Measurements from ENCODE around the gene ATAD3B.
"Not testable (repeated sequence)": the region's sequence is repeated elsewhere in the genome, so short reads cannot be mapped to it uniquely, and the experiment has no call there.

Gene ATAD3B

GRCh38 chr1:1425753-1426495 is 45.6 kb upstream of the ATAD3B start:
- Histone ChIP-seq H3K9ac (ENCODE audit: insufficient read length, low read depth) (peak overlapping the region; percentile 80), H3K36me3 (ENCODE audit: insufficient read depth, insufficient read length, low read length) (no peaks in the 10 kb centered on the region), H3K4me1 (ENCODE audit: insufficient read depth, insufficient read length) (peaks cover 12% of the 10 kb centered on the region), H3K4me3 (ENCODE audit: insufficient read length, low read depth) (peak overlapping the region; percentile 40), H3K9me3 (ENCODE audit: insufficient read depth, low read length) (no peaks in the 10 kb centered on the region), H3K27me3 (ENCODE audit: insufficient read depth, insufficient read length) (no peaks in the 10 kb centered on the region)
- TF ChIP-seq YY1 (IDR thresholded peaks at IDR 0.05; ENCODE audit: insufficient read depth, insufficient read length): no peak
- TF ChIP-seq SUZ12 (IDR thresholded peaks at IDR 0.05; ENCODE audit: extremely low read depth, insufficient read depth, insufficient read length): no peak
- no peak for TF ChIP-seq ZNF274 (IDR thresholded peaks at IDR 0.05; ENCODE audit: low read depth, low read length)
- no peak for DNase-seq (ENCODE audit: low read depth, low spot score)

- no peaks in the 10 kb centered on the region for H3K27me3 ChIP-seq (ENCODE audit: insufficient read depth, insufficient read length)
- H3K9ac ChIP-seq (ENCODE audit: insufficient read length, low read depth): peak overlapping the region; percentile 80
- TF ChIP-seq YY1 (IDR thresholded peaks at IDR 0.05; ENCODE audit: insufficient read depth, insufficient read length) (no peak), ZNF274 (IDR thresholded peaks at IDR 0.05; ENCODE audit: low read depth, low read length) (no peak), SUZ12 (IDR thresholded peaks at IDR 0.05; ENCODE audit: extremely low read depth, insufficient read depth, insufficient read length) (no peak)
- no peaks in the 10 kb centered on the region for H3K36me3 ChIP-seq (ENCODE audit: insufficient read depth, insufficient read length, low read length)
- no peak for DNase-seq (ENCODE audit: low read depth, low spot score)
- H3K9me3 ChIP-seq (ENCODE audit: insufficient read depth, low read length): no peaks in the 10 kb centered on the region
- H3K4me3 ChIP-seq (ENCODE audit: insufficient read length, low read depth): peak overlapping the region; percentile 40
- H3K4me1 ChIP-seq (ENCODE audit: insufficient read depth, insufficient read length): peaks cover 11% of the 10 kb centered on the region
These were observed 45.0 kb upstream of the ATAD3B start for GRCh38 chr1:1426496-1427105.

GRCh38 chr1:1427106-1427819 is 44.3 kb upstream of the ATAD3B start:
- TF ChIP-seq ZNF274 (IDR thresholded peaks at IDR 0.05; ENCODE audit: low read depth, low read length): no peak
- TF ChIP-seq SUZ12 (IDR thresholded peaks at IDR 0.05; ENCODE audit: extremely low read depth, insufficient read depth, insufficient read length): no peak
- Histone ChIP-seq H3K4me1 (ENCODE audit: insufficient read depth, insufficient read length) (peaks cover 12% of the 10 kb centered on the region), H3K9ac (ENCODE audit: insufficient read length, low read depth) (peak overlapping the region; percentile 42), H3K36me3 (ENCODE audit: insufficient read depth, insufficient read length, low read length) (no peaks in the 10 kb centered on the region), H3K9me3 (ENCODE audit: insufficient read depth, low read length) (no peaks in the 10 kb centered on the region), H3K27me3 (ENCODE audit: insufficient read depth, insufficient read length) (no peaks in the 10 kb centered on the region), H3K4me3 (ENCODE audit: insufficient read length, low read depth) (peak overlapping the region; percentile 21)
- no peak for DNase-seq (ENCODE audit: low read depth, low spot score)

- peak overlapping the region; percentile 42 for H3K9ac ChIP-seq (ENCODE audit: insufficient read length, low read depth)
- H3K27me3 ChIP-seq (ENCODE audit: insufficient read depth, insufficient read length): no peaks in the 10 kb centered on the region
- TF ChIP-seq ZNF274 (IDR thresholded peaks at IDR 0.05; ENCODE audit: low read depth, low read length) (no peak), SUZ12 (IDR thresholded peaks at IDR 0.05; ENCODE audit: extremely low read depth, insufficient read depth, insufficient read length) (no peak), YY1 (IDR thresholded peaks at IDR 0.05; ENCODE audit: insufficient read depth, insufficient read length) (no peak)
- H3K36me3 ChIP-seq (ENCODE audit: insufficient read depth, insufficient read length, low read length): no peaks in the 10 kb centered on the region
- DNase-seq (ENCODE audit: low read depth, low spot score): no peak
- H3K9me3 ChIP-seq (ENCODE audit: insufficient read depth, low read length): no peaks in the 10 kb centered on the region
- H3K4me3 ChIP-seq (ENCODE audit: insufficient read length, low read depth): no peak overlapping the region
- H3K4me1 ChIP-seq (ENCODE audit: insufficient read depth, insufficient read length): peaks cover 16% of the 10 kb centered on the region
These were observed 43.8 kb upstream of the ATAD3B start for GRCh38 chr1:1427820-1428148.

- no peak overlapping the region for H3K9ac ChIP-seq (ENCODE audit: insufficient read length, low read depth)
- DNase-seq (ENCODE audit: low read depth, low spot score): no peak
- H3K9me3 ChIP-seq (ENCODE audit: insufficient read depth, low read length): no peaks in the 10 kb centered on the region
- H3K36me3 ChIP-seq (ENCODE audit: insufficient read depth, insufficient read length, low read length): no peaks in the 10 kb centered on the region
- TF ChIP-seq SUZ12 (IDR thresholded peaks at IDR 0.05; ENCODE audit: extremely low read depth, insufficient read depth, insufficient read length): no peak
- TF ChIP-seq YY1 (IDR thresholded peaks at IDR 0.05; ENCODE audit: insufficient read depth, insufficient read length): no peak
- no peak for TF ChIP-seq ZNF274 (IDR thresholded peaks at IDR 0.05; ENCODE audit: low read depth, low read length)
- no peak overlapping the region for H3K4me3 ChIP-seq (ENCODE audit: insufficient read length, low read depth)
- peaks cover 16% of the 10 kb centered on the region for H3K4me1 ChIP-seq (ENCODE audit: insufficient read depth, insufficient read length)
- no peaks in the 10 kb centered on the region for H3K27me3 ChIP-seq (ENCODE audit: insufficient read depth, insufficient read length)
These were observed 43.4 kb upstream of the ATAD3B start for GRCh38 chr1:1428174-1428573.

- peaks cover 22% of the 10 kb centered on the region for H3K4me1 ChIP-seq (ENCODE audit: insufficient read depth, insufficient read length)
These were observed 42.6 kb upstream of the ATAD3B start for GRCh38 chr1:1428967-1429366.

GRCh38 chr1:1429671-1430073 is 41.9 kb upstream of the ATAD3B start:
- Histone ChIP-seq H3K36me3 (ENCODE audit: insufficient read depth, insufficient read length, low read length) (no peaks in the 10 kb centered on the region), H3K27me3 (ENCODE audit: insufficient read depth, insufficient read length) (peaks cover 3% of the 10 kb centered on the region), H3K4me1 (ENCODE audit: insufficient read depth, insufficient read length) (peaks cover 22% of the 10 kb centered on the region), H3K9me3 (ENCODE audit: insufficient read depth, low read length) (no peaks in the 10 kb centered on the region), H3K9ac (ENCODE audit: insufficient read length, low read depth) (peak overlapping the region; percentile 66), H3K4me3 (ENCODE audit: insufficient read length, low read depth) (no peak overlapping the region)
- TF ChIP-seq SUZ12 (IDR thresholded peaks at IDR 0.05; ENCODE audit: extremely low read depth, insufficient read depth, insufficient read length) (no peak), YY1 (IDR thresholded peaks at IDR 0.05; ENCODE audit: insufficient read depth, insufficient read length) (no peak), ZNF274 (IDR thresholded peaks at IDR 0.05; ENCODE audit: low read depth, low read length) (no peak)
- no peak for DNase-seq (ENCODE audit: low read depth, low spot score)

More at GRCh38 chr1:1428967-1429366, 42.6 kb upstream of the ATAD3B start:
- H3K27me3 ChIP-seq (ENCODE audit: insufficient read depth, insufficient read length); DNase-seq (ENCODE audit: low read depth, low spot score); H3K9me3 ChIP-seq (ENCODE audit: insufficient read depth, low read length); H3K9ac ChIP-seq (ENCODE audit: insufficient read length, low read depth); H3K36me3 ChIP-seq (ENCODE audit: insufficient read depth, insufficient read length, low read length); H3K4me3 ChIP-seq (ENCODE audit: insufficient read length, low read depth): not testable (repeated sequence)

Data from NT2/D1 (cell line).